Adipocyte (in vitro differentiated cells): Measurements from ENCODE around the gene LMO1.

ENCODE experiments used
- DNase-seq: peaks from one replicate; pipeline ENCODE4 v3.0.0-alpha.2; 2015; ENCODE audit warnings: low read depth
- H3K27me3 ChIP-seq: replicated peaks from 2 replicates; pipeline ENCODE4 v1.7.0; 2013; ENCODE audit warnings: mild to moderate bottlenecking, low read length, moderate library complexity; ENCODE audit not compliant: control insufficient read depth, insufficient read depth
- H3K36me3 ChIP-seq: 2 replicates; pipeline ENCODE4 v1.7.0; 2013; ENCODE audit warnings: low read length, mild to moderate bottlenecking, moderate library complexity; ENCODE audit not compliant: control insufficient read depth, insufficient read depth, severe bottlenecking
- H3K4me1 ChIP-seq: 2 replicates; pipeline ENCODE4 v1.7.0; 2013; ENCODE audit warnings: mild to moderate bottlenecking, low read length, moderate library complexity; ENCODE audit not compliant: control insufficient read depth, insufficient read depth
- H3K4me3 ChIP-seq: 2 replicates; pipeline ENCODE4 v1.7.0; 2013; ENCODE audit warnings: mild to moderate bottlenecking, low read length, moderate library complexity
- H3K9ac ChIP-seq: 2 replicates; pipeline ENCODE4 v1.7.0; 2013; ENCODE audit warnings: mild to moderate bottlenecking, low read length, moderate library complexity
- H3K9me3 ChIP-seq: 2 replicates; pipeline ENCODE4 v1.7.0; 2013; ENCODE audit warnings: mild to moderate bottlenecking, low read length, moderate library complexity; ENCODE audit not compliant: control insufficient read depth

The LMO1 gene

GRCh38 chr11:8207080-8208000 is 56.3 kb downstream of the LMO1 start:
- Histone ChIP-seq H3K9me3 (no peaks in the 10 kb centered on the region), H3K4me1 (no peaks in the 10 kb centered on the region), H3K4me3 (no peak overlapping the region), H3K27me3 (peaks cover 65% of the 10 kb centered on the region), H3K36me3 (no peaks in the 10 kb centered on the region), H3K9ac (no peak overlapping the region)
- no peak for DNase-seq

DNA sequence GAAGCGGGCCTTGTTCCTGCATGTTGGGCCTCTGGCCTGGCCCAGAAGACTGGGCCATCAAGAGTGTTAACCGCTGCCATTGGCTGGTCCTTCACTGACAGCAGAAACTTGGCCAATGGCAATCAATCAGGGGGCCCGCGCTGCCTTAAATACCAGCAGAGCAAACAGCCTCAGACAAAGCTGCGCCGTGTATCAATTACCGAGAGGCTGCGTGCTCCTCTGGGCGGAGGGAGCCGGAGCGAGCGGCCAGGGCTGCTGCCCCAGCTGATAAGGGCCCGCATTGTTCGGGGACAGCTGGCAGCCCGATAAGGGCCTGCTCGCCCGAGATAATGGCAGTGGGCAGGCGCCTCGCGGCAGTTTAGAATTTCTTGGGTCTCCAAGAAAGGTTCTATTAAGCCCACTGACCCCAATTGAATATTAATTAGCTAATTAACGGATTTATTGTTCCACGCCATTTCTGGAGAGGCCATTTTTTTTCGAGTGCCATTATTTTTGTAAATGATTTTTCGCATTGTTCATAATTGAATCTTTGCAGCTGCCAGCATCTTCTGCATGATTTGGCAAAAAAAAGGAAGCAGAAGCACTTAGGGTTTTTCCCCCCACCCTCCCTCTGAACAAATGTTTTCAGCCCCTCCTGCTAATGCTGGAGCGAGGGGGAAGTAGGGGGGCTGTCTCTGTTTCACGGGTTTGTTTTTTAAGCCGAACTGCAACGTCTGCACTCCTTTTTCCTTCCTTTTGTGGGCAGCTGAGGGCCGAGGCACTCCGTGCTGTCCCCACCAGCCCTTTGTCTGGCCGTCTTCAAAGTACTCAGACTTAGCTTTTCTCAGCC is 57.2 kb downstream of the LMO1 start:
- no peak overlapping the region for H3K9ac ChIP-seq
- no peaks in the 10 kb centered on the region for H3K4me1 ChIP-seq
- H3K4me3 ChIP-seq, result no peak overlapping the region
- no peak for DNase-seq
- no peaks in the 10 kb centered on the region for H3K36me3 ChIP-seq
- peaks cover 65% of the 10 kb centered on the region for H3K27me3 ChIP-seq
- H3K9me3 ChIP-seq, result no peaks in the 10 kb centered on the region

GRCh38 chr11:8205566-8205965 is 58.1 kb downstream of the LMO1 start:
- Histone ChIP-seq H3K4me1 (no peaks in the 10 kb centered on the region), H3K9me3 (no peaks in the 10 kb centered on the region), H3K36me3 (no peaks in the 10 kb centered on the region), H3K9ac (no peak overlapping the region), H3K27me3 (peaks cover 59% of the 10 kb centered on the region), H3K4me3 (no peak overlapping the region)
- DNase-seq, result no peak

- DNase-seq, result no peak
Measured at GRCh38 chr11:8204596-8204995, 59.1 kb downstream of the LMO1 start.

GRCh38 chr11:8204025-8204424 is 59.7 kb downstream of the LMO1 start:
- Histone ChIP-seq H3K9ac (no peak overlapping the region), H3K27me3 (peaks cover 65% of the 10 kb centered on the region), H3K4me1 (no peaks in the 10 kb centered on the region), H3K4me3 (no peak overlapping the region), H3K9me3 (no peaks in the 10 kb centered on the region), H3K36me3 (no peaks in the 10 kb centered on the region)
- DNase-seq, result no peak

More at GRCh38 chr11:8204596-8204995, 59.1 kb downstream of the LMO1 start:
- H3K36me3 ChIP-seq, result no peaks in the 10 kb centered on the region
- no peaks in the 10 kb centered on the region for H3K9me3 ChIP-seq
- H3K9ac ChIP-seq, result no peak overlapping the region
- peaks cover 63% of the 10 kb centered on the region for H3K27me3 ChIP-seq
- H3K4me3 ChIP-seq, result no peak overlapping the region
- no peaks in the 10 kb centered on the region for H3K4me1 ChIP-seq

GRCh38 chr11:8203414-8203715 is 60.3 kb downstream of the LMO1 start:
- no peaks in the 10 kb centered on the region for H3K36me3 ChIP-seq
- DNase-seq, result no peak
- no peak overlapping the region for H3K4me3 ChIP-seq
- peaks cover 68% of the 10 kb centered on the region for H3K27me3 ChIP-seq
- H3K9me3 ChIP-seq, result no peaks in the 10 kb centered on the region
- H3K4me1 ChIP-seq, result no peaks in the 10 kb centered on the region
- no peak overlapping the region for H3K9ac ChIP-seq

GRCh38 chr11:8202516-8203413 is 60.9 kb downstream of the LMO1 start:
- no peak for DNase-seq
- Histone ChIP-seq H3K9ac (no peak overlapping the region), H3K27me3 (peaks cover 69% of the 10 kb centered on the region), H3K36me3 (no peaks in the 10 kb centered on the region), H3K4me1 (no peaks in the 10 kb centered on the region), H3K4me3 (no peak overlapping the region), H3K9me3 (no peaks in the 10 kb centered on the region)

GRCh38 chr11:8201644-8202365 is 61.9 kb downstream of the LMO1 start:
- Histone ChIP-seq H3K36me3 (no peaks in the 10 kb centered on the region), H3K9ac (no peak overlapping the region), H3K27me3 (peaks cover 70% of the 10 kb centered on the region), H3K4me3 (no peak overlapping the region), H3K4me1 (no peaks in the 10 kb centered on the region), H3K9me3 (no peaks in the 10 kb centered on the region)
- no peak for DNase-seq

DNA sequence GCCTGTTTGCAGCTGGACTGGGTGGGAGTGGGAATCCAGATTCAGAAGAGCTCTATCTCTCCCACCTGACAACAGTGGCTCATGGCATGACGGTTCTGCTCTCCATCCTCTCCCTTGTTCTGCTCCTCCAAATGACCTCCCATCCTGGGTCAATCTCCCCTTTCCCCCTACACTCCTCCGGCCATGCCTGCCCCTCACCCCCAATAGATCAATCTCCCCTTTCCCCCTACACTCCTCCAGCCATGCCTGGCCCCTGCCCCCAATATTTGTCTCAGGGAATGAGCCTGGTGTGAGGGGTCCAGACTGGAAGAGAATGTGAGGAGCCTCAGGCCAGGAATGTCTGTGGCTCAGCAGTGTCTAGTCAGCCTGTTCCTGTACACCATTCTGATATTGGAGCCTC is 64.0 kb downstream of the LMO1 start:
- Histone ChIP-seq H3K27me3 (peaks cover 75% of the 10 kb centered on the region), H3K9ac (no peak overlapping the region), H3K4me1 (no peaks in the 10 kb centered on the region)

GRCh38 chr11:8196749-8197148 is 66.9 kb downstream of the LMO1 start:
- no peak overlapping the region for H3K9ac ChIP-seq
- H3K36me3 ChIP-seq, result no peaks in the 10 kb centered on the region
- H3K4me1 ChIP-seq, result no peaks in the 10 kb centered on the region
- DNase-seq, result no peak
- H3K27me3 ChIP-seq, result peaks cover 84% of the 10 kb centered on the region
- H3K4me3 ChIP-seq, result no peak overlapping the region
- H3K9me3 ChIP-seq, result peaks cover 5% of the 10 kb centered on the region

More for the DNA sequence above, 64.0 kb downstream of the LMO1 start:
- DNase-seq, result no peak
- H3K36me3 ChIP-seq, result no peaks in the 10 kb centered on the region
- H3K4me3 ChIP-seq, result no peak overlapping the region
- peaks cover 5% of the 10 kb centered on the region for H3K9me3 ChIP-seq
